Measurements from ENCODE around the gene ZNF543.

DNA sequence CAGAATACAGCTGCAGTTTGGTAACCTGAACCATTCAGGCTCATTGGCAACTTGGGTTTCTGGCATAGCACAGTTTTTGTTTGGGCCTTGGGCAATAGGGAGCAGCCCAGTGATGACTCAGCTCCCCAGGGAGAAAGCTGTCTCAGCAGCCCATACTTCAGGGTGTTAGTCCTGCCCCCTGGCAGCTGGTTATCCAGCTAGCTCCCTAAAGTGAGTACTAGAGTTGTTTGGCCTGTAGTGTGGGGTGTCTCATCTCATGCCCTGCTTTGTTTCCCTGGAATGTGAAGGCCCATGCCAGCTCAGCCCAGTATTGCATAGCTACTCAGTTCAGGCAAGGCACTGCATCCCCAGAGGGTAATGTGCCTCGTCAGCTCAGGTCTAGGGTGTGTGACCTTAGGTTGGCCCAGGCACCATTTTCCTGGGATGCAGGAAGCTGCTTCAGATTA, 18.2 kb upstream of the ZNF543 start:
- TF ChIP-seq, protein P1, sequence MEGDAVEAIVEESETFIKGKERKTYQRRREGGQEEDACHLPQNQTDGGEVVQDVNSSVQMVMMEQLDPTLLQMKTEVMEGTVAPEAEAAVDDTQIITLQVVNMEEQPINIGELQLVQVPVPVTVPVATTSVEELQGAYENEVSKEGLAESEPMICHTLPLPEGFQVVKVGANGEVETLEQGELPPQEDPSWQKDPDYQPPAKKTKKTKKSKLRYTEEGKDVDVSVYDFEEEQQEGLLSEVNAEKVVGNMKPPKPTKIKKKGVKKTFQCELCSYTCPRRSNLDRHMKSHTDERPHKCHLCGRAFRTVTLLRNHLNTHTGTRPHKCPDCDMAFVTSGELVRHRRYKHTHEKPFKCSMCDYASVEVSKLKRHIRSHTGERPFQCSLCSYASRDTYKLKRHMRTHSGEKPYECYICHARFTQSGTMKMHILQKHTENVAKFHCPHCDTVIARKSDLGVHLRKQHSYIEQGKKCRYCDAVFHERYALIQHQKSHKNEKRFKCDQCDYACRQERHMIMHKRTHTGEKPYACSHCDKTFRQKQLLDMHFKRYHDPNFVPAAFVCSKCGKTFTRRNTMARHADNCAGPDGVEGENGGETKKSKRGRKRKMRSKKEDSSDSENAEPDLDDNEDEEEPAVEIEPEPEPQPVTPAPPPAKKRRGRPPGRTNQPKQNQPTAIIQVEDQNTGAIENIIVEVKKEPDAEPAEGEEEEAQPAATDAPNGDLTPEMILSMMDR (IDR thresholded peaks at IDR 0.05): no peak
- no peak for TF ChIP-seq POLR2A (IDR thresholded peaks at IDR 0.05)
